ENCODE results near the gene RTP4. TPM values are rescaled to one million over a fixed set of nuclear protein-coding genes. Genes with fewer than 3 reads are reported as not detected.
A peak's percentile ranks its signal among the peaks of the same experiment; 100 is the strongest.

RTP4 gene
- total and polyA plus RNA-seq, 10 of the 15 experiments (the other 5 are each of a cell fraction or from before 2014, with no cell fraction given): 2.2 to 6.5 (median 3.9) TPM

GRCh38 chr3:187367561-187368103, 553 bp upstream of the RTP4 start:
- Histone ChIP-seq H3K27ac (ENCODE audit: control insufficient read depth, insufficient read depth) (peak overlapping the region; percentile 98), H3K36me3 (ENCODE audit: control insufficient read depth in 2 of 2, insufficient read depth in 2 of 2, low read length in 1 of 2) (no peaks in the 10 kb centered on the region; a peak in 1 of 4 replicates), H3K9ac (ENCODE audit: control insufficient read depth, insufficient read depth, low read length) (peak overlapping the region; percentile 94; the same call in 1 of the 2 replicates), H3K79me2 (ENCODE audit: control insufficient read depth, insufficient read depth, low read length) (peaks cover 11% of the 10 kb centered on the region), H3K4me3 (peak overlapping the region; percentile 84; the same call in 1 of the 2 replicates), H2AFZ (ENCODE audit: control insufficient read depth, low read depth, low read length) (peak overlapping the region; percentile 99), H3K4me2 (ENCODE audit: control insufficient read depth, insufficient read depth) (peak overlapping the region; percentile 96), H3K4me1 (ENCODE audit: control insufficient read depth, insufficient read depth, low read length) (peaks cover 6% of the 10 kb centered on the region), H4K20me1 (ENCODE audit: control insufficient read depth, insufficient read depth) (no peaks in the 10 kb centered on the region), H3K27me3 (replicated peaks in 1 of 2; ENCODE audit: control insufficient read depth in 2 of 2, insufficient read depth in 2 of 2, low read length in 1 of 2) (no peaks in the 10 kb centered on the region), H3K9me3 (replicated peaks; ENCODE audit: control insufficient read depth, insufficient read depth, low read length) (no peaks in the 10 kb centered on the region; the same call in 2 of the 3 replicates)
- no TSS peak for BruUV-seq (replicated peaks)
- TF ChIP-seq SMAD5 (IDR thresholded peaks at IDR 0.05; ENCODE audit: low read depth): no peak
- FAIRE-seq (no peak), ATAC-seq (peak; percentile 14), DNase-seq (ENCODE audit: low read depth, low spot score) (no peak)
- in situ Hi-C loops (cut with MboI): no loop called here
- ChIA-PET CTCF (interaction anchor here (0.9 to 3.6 kb wide), 11 partner anchors 13 to 518 kb away, joined by 3 to 20 read pairs (median 3); partner anchors contain the start of gene RPL39L), RAD21 (ENCODE audit: unreplicated experiment) (interaction anchor here (0.6 to 2.2 kb wide), 3 partner anchors 16 to 154 kb away, joined by 3 to 6 read pairs (median 4); no protein-coding TSS in a partner anchor), SMC1A (ENCODE audit: uncharacterized antibody, unreplicated experiment) (interaction anchor here (0.8 to 1.8 kb wide), 7 partner anchors 9 to 312 kb away, joined by 3 to 7 read pairs (median 4); no protein-coding TSS in a partner anchor), POLR2A (interaction anchor here (0.8 to 1.6 kb wide), 2 partner anchors 13 to 584 kb away, joined by 3 to 6 read pairs; partner anchors contain the start of gene EIF4A2)
- WGBS (ENCODE audit: insufficient coverage, insufficient replicate concordance, low lambda C conversion rate, missing lambda C conversion rate): 86% methylated on average over 24 of the region's 29 CpGs
- intact Hi-C loops (cut with micrococcal nuclease; ENCODE audit: unreplicated experiment): no loop called here

- BruUV-seq (replicated peaks): no TSS peak
- peak overlapping the region; percentile 99 for H2AFZ ChIP-seq (ENCODE audit: control insufficient read depth, low read depth, low read length)
- no peak for DNase-seq (ENCODE audit: low read depth, low spot score)
- intact Hi-C loops (cut with micrococcal nuclease; ENCODE audit: unreplicated experiment): no loop called here
- peak overlapping the region; percentile 94 for H3K9ac ChIP-seq (ENCODE audit: control insufficient read depth, insufficient read depth, low read length)
- RAD21 ChIA-PET (ENCODE audit: unreplicated experiment): interaction anchor here (0.7 to 2.2 kb wide), 3 partner anchors 8 to 807 kb away, joined by 4 to 6 read pairs (median 6); no protein-coding TSS in a partner anchor
- H3K4me2 ChIP-seq (ENCODE audit: control insufficient read depth, insufficient read depth): peak overlapping the region; percentile 96
- H4K20me1 ChIP-seq (ENCODE audit: control insufficient read depth, insufficient read depth): no peaks in the 10 kb centered on the region
- H3K27ac ChIP-seq (ENCODE audit: control insufficient read depth, insufficient read depth): peak overlapping the region; percentile 98
- FAIRE-seq: peak; percentile 23
- no peaks in the 10 kb centered on the region; the same call in 2 of the 3 replicates for H3K9me3 ChIP-seq (replicated peaks; ENCODE audit: control insufficient read depth, insufficient read depth, low read length)
- POLR2A ChIA-PET: interaction anchor here (1.6 kb wide), 1 partner anchor 12 kb away, joined by 6 read pairs; no protein-coding TSS in a partner anchor
- H3K79me2 ChIP-seq (ENCODE audit: control insufficient read depth, insufficient read depth, low read length): peaks cover 11% of the 10 kb centered on the region
- H3K36me3 ChIP-seq (ENCODE audit: control insufficient read depth in 2 of 2, insufficient read depth in 2 of 2, low read length in 1 of 2): no peaks in the 10 kb centered on the region; a peak in 1 of 4 replicates
- peaks cover 6% of the 10 kb centered on the region for H3K4me1 ChIP-seq (ENCODE audit: control insufficient read depth, insufficient read depth, low read length)
- SMC1A ChIA-PET (ENCODE audit: uncharacterized antibody, unreplicated experiment): interaction anchor here (0.9 to 1.7 kb wide), 4 partner anchors 40 to 311 kb away, joined by 3 to 6 read pairs (median 4); no protein-coding TSS in a partner anchor
- peak; percentile 62 for ATAC-seq
- H3K27me3 ChIP-seq (replicated peaks in 1 of 2; ENCODE audit: control insufficient read depth in 2 of 2, insufficient read depth in 2 of 2, low read length in 1 of 2): no peaks in the 10 kb centered on the region
- 0% methylated on average over 1 of the region's 1 CpG for WGBS (ENCODE audit: insufficient coverage, insufficient replicate concordance, low lambda C conversion rate, missing lambda C conversion rate)
- H3K4me3 ChIP-seq: peak overlapping the region; percentile 84
- CTCF ChIA-PET: interaction anchor here (0.7 to 3.6 kb wide), 8 partner anchors 16 to 544 kb away, joined by 3 to 20 read pairs (median 3); partner anchors contain the start of gene RPL39L
- in situ Hi-C loops (cut with MboI): no loop called here
- no peak for TF ChIP-seq CHD4 (IDR thresholded peaks at IDR 0.05)
- peak; percentile 68 for TF ChIP-seq SPI1 (IDR thresholded peaks at IDR 0.05; ENCODE audit: borderline replicate concordance, insufficient read depth, low read depth, low read length)
- no peak for TF ChIP-seq RELA (IDR thresholded peaks at IDR 0.05; ENCODE audit: borderline replicate concordance, partially characterized antibody)
- TF ChIP-seq SRF (IDR thresholded peaks at IDR 0.05; ENCODE audit: low read depth in 2 of 2, low read length in 2 of 2): 0 out of 4 replicates have a peak, but pooled peaks of 1 of the 2 experiments have one; percentile 35
- no peak for TF ChIP-seq PKNOX1 (IDR thresholded peaks at IDR 0.05)
Observed at GRCh38 chr3:187369089-187369447, 883 bp downstream of the RTP4 start.
